ENCODE data around the gene NMNAT2.

DNA sequence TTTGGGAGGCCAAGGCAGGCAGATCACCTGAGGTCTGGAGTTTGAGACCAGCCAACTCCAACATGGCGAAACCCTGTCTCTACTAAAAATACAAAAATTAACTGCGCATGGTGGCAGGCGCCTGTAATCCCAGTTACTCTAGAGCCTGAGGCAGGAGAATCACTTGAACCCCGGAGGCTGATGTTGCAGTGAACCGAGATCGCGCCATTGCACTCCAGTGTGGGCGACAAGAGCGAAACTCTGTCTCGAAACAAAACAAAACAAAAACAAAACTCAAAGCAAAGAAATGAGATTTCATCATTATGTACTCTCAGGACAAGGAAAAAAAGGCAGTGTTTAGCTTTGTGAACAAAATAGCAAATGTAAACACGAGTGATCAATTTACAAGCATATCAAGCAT, 171.1 kb downstream of the NMNAT2 start:
- TF ChIP-seq, protein P1, sequence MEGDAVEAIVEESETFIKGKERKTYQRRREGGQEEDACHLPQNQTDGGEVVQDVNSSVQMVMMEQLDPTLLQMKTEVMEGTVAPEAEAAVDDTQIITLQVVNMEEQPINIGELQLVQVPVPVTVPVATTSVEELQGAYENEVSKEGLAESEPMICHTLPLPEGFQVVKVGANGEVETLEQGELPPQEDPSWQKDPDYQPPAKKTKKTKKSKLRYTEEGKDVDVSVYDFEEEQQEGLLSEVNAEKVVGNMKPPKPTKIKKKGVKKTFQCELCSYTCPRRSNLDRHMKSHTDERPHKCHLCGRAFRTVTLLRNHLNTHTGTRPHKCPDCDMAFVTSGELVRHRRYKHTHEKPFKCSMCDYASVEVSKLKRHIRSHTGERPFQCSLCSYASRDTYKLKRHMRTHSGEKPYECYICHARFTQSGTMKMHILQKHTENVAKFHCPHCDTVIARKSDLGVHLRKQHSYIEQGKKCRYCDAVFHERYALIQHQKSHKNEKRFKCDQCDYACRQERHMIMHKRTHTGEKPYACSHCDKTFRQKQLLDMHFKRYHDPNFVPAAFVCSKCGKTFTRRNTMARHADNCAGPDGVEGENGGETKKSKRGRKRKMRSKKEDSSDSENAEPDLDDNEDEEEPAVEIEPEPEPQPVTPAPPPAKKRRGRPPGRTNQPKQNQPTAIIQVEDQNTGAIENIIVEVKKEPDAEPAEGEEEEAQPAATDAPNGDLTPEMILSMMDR (IDR thresholded peaks at IDR 0.05) = no peak
- TF ChIP-seq POLR2AphosphoS5 (IDR thresholded peaks at IDR 0.05; ENCODE audit: low read depth, low read length) = no peak

Measured in Panc1 (cell line).